ENCODE measurements around the gene TMEM131.

TMEM131 gene

GRCh38 chr2:97711394-97711711 lies 284.4 kb downstream of the TMEM131 start (continued):
- TF ChIP-seq ZNF433 (tag by site-specific recombination; IDR thresholded peaks at IDR 0.05; ENCODE audit: low read depth) (no peak), ZNF777 (tag by site-specific recombination; IDR thresholded peaks at IDR 0.05; ENCODE audit: borderline replicate concordance) (no peak), ZNF10 (tag by site-specific recombination; IDR thresholded peaks at IDR 0.05) (no peak), KLF16 (tag by site-specific recombination; IDR thresholded peaks at IDR 0.05) (no peak), BCL11A (tag by site-specific recombination; IDR thresholded peaks at IDR 0.05; ENCODE audit: low read depth) (no peak), SP3 (tag by site-specific recombination; IDR thresholded peaks at IDR 0.05) (no peak), ZNF747 (tag by site-specific recombination; IDR thresholded peaks at IDR 0.05) (no peak), PRDM10 (tag by site-specific recombination; IDR thresholded peaks at IDR 0.05) (no peak), ZNF404 (tag by site-specific recombination; IDR thresholded peaks at IDR 0.05) (no peak)

GRCh38 chr2:97708608-97709007 lies 287.1 kb downstream of the TMEM131 start:
- no peaks in the 10 kb centered on the region for H3K4me1 ChIP-seq (ENCODE audit: control insufficient read depth, insufficient read depth, low read length)
- no peak overlapping the region for H3K27ac ChIP-seq (ENCODE audit: extremely low read depth, low read depth, low read length)
- CTCF ChIA-PET: interaction anchor here (0.8 to 3.4 kb wide), 7 partner anchors 9 to 676 kb away, joined by 3 to 42 read pairs (median 5); no protein-coding TSS in a partner anchor
- no peaks in the 10 kb centered on the region for H3K9me3 ChIP-seq (ENCODE audit: control insufficient read depth, insufficient read depth, low read depth, low read length)
- POLR2A ChIA-PET: no interaction called here
- no peak overlapping the region for H3K4me3 ChIP-seq (ENCODE audit: low read depth, low read length)
- TF ChIP-seq ZSCAN18 (tag by site-specific recombination; IDR thresholded peaks at IDR 0.05): no peak
- TF ChIP-seq ZNF707 (tag by site-specific recombination; IDR thresholded peaks at IDR 0.05): no peak
- TF ChIP-seq OSR2 (tag by site-specific recombination; IDR thresholded peaks at IDR 0.05): no peak
- TF ChIP-seq ZNF558 (tag by site-specific recombination; IDR thresholded peaks at IDR 0.05): no peak
- TF ChIP-seq ZBTB6 (tag by site-specific recombination; IDR thresholded peaks at IDR 0.05): no peak
- TF ChIP-seq MEIS1 (CRISPR knock-in tag; IDR thresholded peaks at IDR 0.05; ENCODE audit: borderline replicate concordance): no peak
- TF ChIP-seq ZBTB1 (tag by site-specific recombination; IDR thresholded peaks at IDR 0.05): no peak
- TF ChIP-seq YY2 (tag by site-specific recombination; IDR thresholded peaks at IDR 0.05): no peak
- TF ChIP-seq ZSCAN23 (tag by site-specific recombination; IDR thresholded peaks at IDR 0.05): no peak
- TF ChIP-seq ZNF214 (tag by site-specific recombination; IDR thresholded peaks at IDR 0.05; ENCODE audit: borderline replicate concordance): no peak
- no peak for TF ChIP-seq AEBP2 (tag by site-specific recombination; IDR thresholded peaks at IDR 0.05; ENCODE audit: borderline replicate concordance)
- no peak for TF ChIP-seq ZBTB26 (tag by site-specific recombination; optimal IDR thresholded peaks at IDR 0.05)
- no peak for TF ChIP-seq ZXDB (tag by site-specific recombination; IDR thresholded peaks at IDR 0.05)
- TF ChIP-seq ZNF112 (tag by site-specific recombination; IDR thresholded peaks at IDR 0.05): no peak
- TF ChIP-seq ZNF146 (tag by site-specific recombination; IDR thresholded peaks at IDR 0.05): no peak
- H3K36me3 ChIP-seq (ENCODE audit: control insufficient read depth in 2 of 2, insufficient read depth in 1 of 2, low read length in 2 of 2): no peaks in the 10 kb centered on the region

Data from HEK293 (cell line).